Measurements from ENCODE around the gene C19orf38. TPM values are rescaled to one million over a fixed set of nuclear protein-coding genes. Genes with fewer than 3 reads are reported as not detected.

The C19orf38 gene
- total and polyA plus RNA-seq, 7 experiments from 2014 or later: 1.4 to 50.5 (median 2.8) TPM

DNA sequence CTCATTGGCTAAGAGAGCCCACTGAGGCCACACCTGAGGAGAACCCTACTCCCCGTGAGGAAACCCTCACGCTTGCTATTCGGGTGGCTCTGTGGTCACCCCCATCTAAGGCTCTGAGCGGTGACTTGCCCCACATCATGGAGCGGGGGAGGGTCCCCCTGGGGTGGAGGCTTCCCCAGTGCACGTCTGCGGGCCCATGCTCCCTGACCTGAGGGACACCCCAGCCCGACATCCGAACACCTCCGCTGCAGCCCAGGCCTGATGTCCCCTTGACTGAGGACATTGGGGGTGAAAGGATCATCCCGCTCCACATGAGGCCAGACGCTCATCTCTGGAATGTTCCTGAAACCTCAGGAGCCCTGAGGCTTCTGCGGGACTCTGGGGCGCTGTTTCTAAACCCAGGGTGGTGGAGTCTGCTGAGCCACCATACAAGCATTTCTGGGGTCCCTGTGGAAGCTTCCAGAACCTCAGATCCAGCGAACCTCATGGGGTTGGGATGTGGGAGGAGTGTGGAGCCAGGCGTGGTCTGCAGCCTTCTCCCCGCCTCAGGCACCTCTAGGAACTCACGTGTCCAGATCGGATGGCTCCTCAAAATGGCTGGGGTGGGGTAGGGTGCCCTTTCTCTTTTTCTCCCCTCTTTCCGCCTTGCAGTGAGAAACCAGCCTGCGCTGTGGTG, 32.1 kb upstream of the C19orf38 start:
- no peaks in the 10 kb centered on the region for H3K27me3 ChIP-seq (ENCODE audit: control insufficient read depth in 2 of 2, insufficient read depth in 2 of 2, low read length in 2 of 2)
- H3K27me3 Mint-ChIP-seq: no peaks in the 10 kb centered on the region
- ChIA-PET CTCF (no interaction called here), POLR2A (no interaction called here)
- H3K4me1 Mint-ChIP-seq: peaks cover 0 to 20% (median 0%) of the 10 kb centered on the region in 7 donors
- DNase-seq: no peak
- no peak overlapping the region for H3K4me3 ChIP-seq (ENCODE audit: low read length)
- H3K27ac ChIP-seq (ENCODE audit: low read depth, low read length): no peak overlapping the region
- intact Hi-C loops (cut with micrococcal nuclease): no loop called here
- H3K9me3 Mint-ChIP-seq: peaks cover 0 to 2% (median 0%) of the 10 kb centered on the region in 11 donors
- peaks cover 0 to 31% (median 15%) of the 10 kb centered on the region in 5 donors for H3K36me3 Mint-ChIP-seq
- peak overlapping the region in 2 of 9 donors; percentile 38 for H3K27ac Mint-ChIP-seq
- H3K4me1 ChIP-seq (ENCODE audit: control insufficient read depth in 2 of 2, insufficient read depth in 2 of 2, low read length in 2 of 2): peaks cover 0 to 26% of the 10 kb centered on the region in 2 donors
- no peaks in the 10 kb centered on the region for H3K9me3 ChIP-seq (ENCODE audit: control insufficient read depth in 2 of 3, low read length in 3 of 3)
- ATAC-seq: no peak
- H3K4me3 Mint-ChIP-seq: no peak overlapping the region
- peaks cover 6 to 69% (median 13%) of the 10 kb centered on the region in 3 experiments for H3K36me3 ChIP-seq (ENCODE audit: control insufficient read depth in 2 of 3, insufficient read depth in 3 of 3, low read length in 3 of 3)

DNA sequence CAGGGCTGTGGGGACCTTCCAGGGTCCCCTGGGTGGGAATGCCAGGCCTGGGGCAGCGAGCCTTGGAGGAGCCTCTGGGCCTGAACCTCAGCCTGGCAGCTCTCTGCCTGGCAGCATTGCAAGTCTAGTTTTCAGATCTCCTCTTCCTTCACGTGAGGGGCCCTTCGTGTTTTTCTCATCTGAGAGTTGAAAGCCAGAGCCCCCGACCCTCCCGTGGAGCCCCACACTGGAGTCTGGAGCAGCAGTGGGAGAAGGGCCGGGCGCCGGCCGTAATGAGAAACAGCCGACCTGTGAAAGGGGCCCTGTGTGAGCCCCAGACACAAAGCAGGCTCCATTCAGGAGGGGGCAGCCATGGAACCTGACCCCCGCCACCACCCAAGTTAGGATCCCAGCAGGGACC, 31.5 kb upstream of the C19orf38 start:
- peaks cover 0 to 22% (median 0%) of the 10 kb centered on the region in 7 donors for H3K4me1 Mint-ChIP-seq
- H3K27me3 ChIP-seq (ENCODE audit: control insufficient read depth in 2 of 2, insufficient read depth in 2 of 2, low read length in 2 of 2): no peaks in the 10 kb centered on the region
- peaks cover 0 to 33% (median 15%) of the 10 kb centered on the region in 5 donors for H3K36me3 Mint-ChIP-seq
- DNase-seq (no peak), ATAC-seq (no peak)
- peaks cover 0 to 2% (median 0%) of the 10 kb centered on the region in 11 donors for H3K9me3 Mint-ChIP-seq
- H3K4me1 ChIP-seq (ENCODE audit: control insufficient read depth in 2 of 2, insufficient read depth in 2 of 2, low read length in 2 of 2): peaks cover 0 to 26% of the 10 kb centered on the region in 2 donors
- H3K4me3 ChIP-seq (ENCODE audit: low read length): no peak overlapping the region
- no peaks in the 10 kb centered on the region for H3K9me3 ChIP-seq (ENCODE audit: control insufficient read depth in 2 of 3, low read length in 3 of 3)
- CTCF ChIA-PET: no interaction called here
- H3K27ac Mint-ChIP-seq: peak overlapping the region in 1 of 9 donors; percentile 38
- peaks cover 6 to 69% (median 10%) of the 10 kb centered on the region in 3 experiments for H3K36me3 ChIP-seq (ENCODE audit: control insufficient read depth in 2 of 3, insufficient read depth in 3 of 3, low read length in 3 of 3)
- POLR2A ChIA-PET: no interaction called here
- no peak overlapping the region for H3K27ac ChIP-seq (ENCODE audit: low read depth, low read length)
- intact Hi-C loops (cut with micrococcal nuclease): no loop called here
- no peak overlapping the region for H3K4me3 Mint-ChIP-seq
- H3K27me3 Mint-ChIP-seq: no peaks in the 10 kb centered on the region

DNA sequence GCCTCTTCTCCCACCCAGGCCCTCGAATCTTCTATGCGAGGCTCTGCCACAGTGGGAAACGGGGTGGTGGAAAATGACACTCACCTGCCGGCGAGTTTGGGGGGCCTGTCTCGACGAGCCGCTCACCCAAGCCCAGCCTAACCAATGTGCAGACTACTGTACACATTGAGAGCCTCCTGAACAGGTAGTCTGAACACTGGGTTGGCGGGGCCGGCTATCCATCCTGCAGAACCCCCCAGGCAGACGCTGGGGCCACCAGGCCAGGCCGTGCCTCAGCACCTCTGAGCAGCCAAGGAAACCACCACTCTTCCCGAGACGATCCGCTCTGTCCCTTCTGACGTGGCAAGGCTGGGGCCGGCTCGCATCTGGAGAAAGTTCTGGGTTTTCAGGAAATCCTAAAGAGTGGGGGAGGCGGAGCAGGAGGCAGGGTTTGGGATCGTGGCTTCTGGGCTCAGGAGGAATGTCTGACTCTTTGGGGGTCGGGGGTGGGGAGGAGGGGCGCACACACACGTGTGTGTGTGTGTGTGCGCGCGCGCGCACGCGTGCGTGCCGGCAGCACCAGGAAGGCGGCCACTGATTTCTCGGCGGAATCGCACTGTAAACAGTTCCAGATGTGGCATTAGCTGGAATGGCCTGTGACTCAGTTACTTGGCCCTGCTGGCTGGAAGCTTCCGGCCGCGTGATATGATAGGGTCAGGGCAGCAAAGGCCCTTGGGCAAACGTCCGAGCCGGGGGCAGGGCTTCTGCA, 30.8 kb upstream of the C19orf38 start:
- ATAC-seq (no peak), DNase-seq (no peak)
- Mint-ChIP-seq H3K27ac (no peak overlapping the region), H3K4me3 (no peak overlapping the region), H3K9me3 (peaks cover 0 to 2% (median 0%) of the 10 kb centered on the region in 11 donors), H3K27me3 (no peaks in the 10 kb centered on the region), H3K36me3 (peaks cover 0 to 33% (median 15%) of the 10 kb centered on the region in 5 donors), H3K4me1 (peaks cover 0 to 19% (median 0%) of the 10 kb centered on the region in 7 donors)
- Histone ChIP-seq H3K4me1 (ENCODE audit: control insufficient read depth in 2 of 2, insufficient read depth in 2 of 2, low read length in 2 of 2) (peaks cover 0 to 26% of the 10 kb centered on the region in 2 donors), H3K27ac (ENCODE audit: low read depth, low read length) (no peak overlapping the region), H3K9me3 (ENCODE audit: control insufficient read depth in 2 of 3, low read length in 3 of 3) (no peaks in the 10 kb centered on the region), H3K36me3 (ENCODE audit: control insufficient read depth in 2 of 3, insufficient read depth in 3 of 3, low read length in 3 of 3) (peaks cover 6 to 70% (median 10%) of the 10 kb centered on the region in 3 experiments), H3K27me3 (ENCODE audit: control insufficient read depth in 2 of 2, insufficient read depth in 2 of 2, low read length in 2 of 2) (no peaks in the 10 kb centered on the region), H3K4me3 (ENCODE audit: low read length) (no peak overlapping the region)
- POLR2A ChIA-PET: no interaction called here
- intact Hi-C loops (cut with micrococcal nuclease): no loop called here
- CTCF ChIA-PET: no interaction called here

DNA sequence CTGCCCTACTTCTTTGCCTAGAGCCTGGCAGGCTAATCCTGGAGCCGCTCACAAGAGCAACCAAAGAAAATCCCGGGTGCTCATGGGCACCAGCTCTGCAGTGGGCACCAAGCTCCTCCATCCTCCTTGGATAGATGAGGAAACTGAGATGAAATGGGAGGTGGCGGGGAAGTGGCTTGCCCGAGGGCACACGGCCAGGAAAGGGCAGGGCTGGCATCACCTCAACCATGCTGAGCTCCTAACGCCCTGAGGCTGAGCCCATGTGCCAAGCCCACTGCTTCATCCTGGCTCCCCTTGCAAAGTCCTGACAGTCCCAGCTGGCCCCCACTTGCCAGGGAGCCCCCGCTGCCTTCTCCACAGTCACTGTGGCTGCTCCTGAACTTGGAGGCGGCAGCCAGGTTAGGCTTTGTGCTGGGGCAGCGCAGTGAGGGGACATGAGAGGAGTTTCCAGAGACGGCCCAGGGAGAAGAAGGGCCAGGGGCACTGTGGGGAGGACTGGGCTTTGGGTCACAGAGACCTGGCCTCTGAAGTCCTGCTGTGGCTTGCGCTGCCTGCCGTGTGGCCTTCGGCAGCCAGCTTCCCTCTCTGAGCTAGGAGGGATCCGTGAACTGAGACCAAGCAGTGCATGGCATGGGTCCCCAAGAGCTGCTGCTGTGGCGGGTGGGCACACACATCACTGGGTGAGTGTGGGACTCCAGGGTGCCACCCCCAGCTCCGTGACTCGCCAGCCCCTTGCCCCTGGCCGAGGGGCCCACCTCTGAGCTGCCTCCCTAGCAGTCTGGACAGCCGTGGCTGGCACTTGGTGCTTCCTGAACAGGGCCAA, 29.7 kb upstream of the C19orf38 start:
- peaks cover 0 to 31% (median 15%) of the 10 kb centered on the region in 5 donors for H3K36me3 Mint-ChIP-seq
- no peak overlapping the region for H3K4me3 ChIP-seq (ENCODE audit: low read length)
- intact Hi-C loops (cut with micrococcal nuclease): no loop called here
- DNase-seq: no peak
- peaks cover 6 to 64% (median 10%) of the 10 kb centered on the region in 3 experiments for H3K36me3 ChIP-seq (ENCODE audit: control insufficient read depth in 2 of 3, insufficient read depth in 3 of 3, low read length in 3 of 3)
- no peak overlapping the region for H3K4me3 Mint-ChIP-seq
- H3K9me3 ChIP-seq (ENCODE audit: control insufficient read depth in 2 of 3, low read length in 3 of 3): no peaks in the 10 kb centered on the region
- no peaks in the 10 kb centered on the region for H3K27me3 Mint-ChIP-seq
- H3K27ac Mint-ChIP-seq: peak overlapping the region in 1 of 9 donors; percentile 69
- H3K4me1 ChIP-seq (ENCODE audit: control insufficient read depth in 2 of 2, insufficient read depth in 2 of 2, low read length in 2 of 2): peaks cover 0 to 15% of the 10 kb centered on the region in 2 donors
- no peak overlapping the region for H3K27ac ChIP-seq (ENCODE audit: low read depth, low read length)
- no peak for ATAC-seq
- ChIA-PET POLR2A (interaction anchor here (0.6 to 1.0 kb wide), 2 partner anchors 25 to 604 kb away, joined by 3 read pairs; no protein-coding TSS in a partner anchor), CTCF (no interaction called here)
- peaks cover 0 to 2% (median 0%) of the 10 kb centered on the region in 11 donors for H3K9me3 Mint-ChIP-seq
- no peaks in the 10 kb centered on the region for H3K27me3 ChIP-seq (ENCODE audit: control insufficient read depth in 2 of 2, insufficient read depth in 2 of 2, low read length in 2 of 2)
- H3K4me1 Mint-ChIP-seq: peaks cover 0 to 12% (median 0%) of the 10 kb centered on the region in 7 donors

DNA sequence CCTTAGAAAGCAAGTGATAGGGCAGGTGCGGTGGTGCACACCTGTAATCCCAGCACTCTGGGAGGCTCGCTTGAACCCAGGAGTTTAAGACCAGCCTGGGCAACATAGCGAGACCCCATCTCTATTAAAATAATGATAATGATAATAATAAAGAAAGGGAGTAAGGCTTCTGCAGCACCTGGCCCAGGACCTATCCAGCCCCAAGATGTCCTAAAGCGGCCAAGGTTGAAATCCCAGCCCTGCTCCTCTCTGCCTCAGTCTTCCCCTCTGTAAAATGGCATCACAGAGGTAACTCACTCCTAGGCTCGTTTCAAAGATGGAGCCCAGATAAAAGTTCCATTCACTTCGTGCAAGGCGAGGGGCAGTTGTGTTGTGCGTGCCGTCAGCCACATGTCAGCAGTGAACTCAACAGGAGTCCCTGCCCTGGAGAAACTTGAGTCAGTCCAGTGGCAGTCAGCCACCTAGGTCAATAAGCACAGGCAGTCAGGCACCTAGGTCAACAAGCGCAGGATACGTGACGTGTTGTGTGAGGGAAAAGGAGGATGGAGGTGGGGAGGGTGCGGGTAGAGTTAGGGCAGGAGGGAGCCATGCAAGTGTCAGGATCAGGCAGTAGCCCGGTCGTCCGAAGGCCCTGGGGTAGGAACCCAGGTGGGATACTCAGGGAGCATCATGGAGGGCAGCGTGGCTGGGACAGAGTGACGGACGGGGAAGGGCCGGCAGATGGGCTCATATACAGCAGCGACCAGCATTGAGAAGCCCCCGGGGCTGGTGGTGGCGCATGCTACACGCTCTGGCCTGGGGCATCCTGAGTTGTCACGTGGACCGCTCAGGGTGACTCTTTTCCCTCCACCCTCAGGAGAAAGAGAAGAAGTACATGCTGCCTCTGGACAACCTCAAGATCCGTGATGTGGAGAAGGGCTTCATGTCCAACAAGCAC, 28.8 kb upstream of the C19orf38 start:
- POLR2A ChIA-PET: interaction anchor here (0.6 to 1.0 kb wide), 2 partner anchors 24 to 605 kb away, joined by 3 read pairs; no protein-coding TSS in a partner anchor
- no peak for ATAC-seq
- peaks cover 0 to 14% of the 10 kb centered on the region in 2 donors for H3K4me1 ChIP-seq (ENCODE audit: control insufficient read depth in 2 of 2, insufficient read depth in 2 of 2, low read length in 2 of 2)
- no peaks in the 10 kb centered on the region for H3K9me3 ChIP-seq (ENCODE audit: control insufficient read depth in 2 of 3, low read length in 3 of 3)
- Mint-ChIP-seq H3K27me3 (no peaks in the 10 kb centered on the region), H3K4me1 (peaks cover 0 to 11% (median 0%) of the 10 kb centered on the region in 7 donors), H3K27ac (peak overlapping the region in 6 of 9 donors; percentile 2 to 79 (median 50)), H3K4me3 (no peak overlapping the region), H3K9me3 (peaks cover 0 to 2% (median 0%) of the 10 kb centered on the region in 11 donors), H3K36me3 (peaks cover 0 to 36% (median 14%) of the 10 kb centered on the region in 5 donors)
- H3K4me3 ChIP-seq (ENCODE audit: low read length): no peak overlapping the region
- no peaks in the 10 kb centered on the region for H3K27me3 ChIP-seq (ENCODE audit: control insufficient read depth in 2 of 2, insufficient read depth in 2 of 2, low read length in 2 of 2)
- H3K27ac ChIP-seq (ENCODE audit: low read depth, low read length): no peak overlapping the region
- peaks cover 6 to 73% (median 14%) of the 10 kb centered on the region in 3 experiments for H3K36me3 ChIP-seq (ENCODE audit: control insufficient read depth in 2 of 3, insufficient read depth in 3 of 3, low read length in 3 of 3)
- intact Hi-C loops (cut with micrococcal nuclease): loop anchor here in 1 of 2 donors (1.0 kb wide), 1 partner anchor 102 kb away; no protein-coding TSS in a partner anchor
- CTCF ChIA-PET: no interaction called here
- no peak for DNase-seq
